PC-9 (cell line): ENCODE measurements around the gene LNX2. TPM values are rescaled to one million over a fixed set of nuclear protein-coding genes. Genes with fewer than 3 reads are reported as not detected.
A peak's percentile ranks its signal among the peaks of the same experiment; 100 is the strongest.

ENCODE experiments used
- BruUV-seq: library from RNA; stranded (reverse); fragments of 400-500 nt; replicated peaks from 2 replicates; lab custom pipeline; 2021; lab: Mats Ljungman, UMichigan
- CTCF ChIA-PET: fragments of 300-600 bp; sonication (Branson Sonifier 250); formaldehyde crosslinking; loops from one replicate; lab custom pipeline; 2022; ENCODE audit warnings: antibody characterized with exemption; lab: Charles Lee
- POLR2A ChIA-PET: fragments of 300-600 bp; sonication (Branson Sonifier 250); formaldehyde crosslinking; loops from one replicate; lab custom pipeline; 2022; ENCODE audit warnings: antibody characterized with exemption; ENCODE audit not compliant: unreplicated experiment; lab: Charles Lee
- DNase-seq, 2 experiments: peaks; one replicate each; pipeline versions ENCODE4 v3.0.0 to v3.0.0-alpha.2; 2015 to 2022; ENCODE audit warnings: mixed read lengths in 1 of 2
- H2AFZ ChIP-seq: fragments of 200-600 bp; sonication (generic); 2 replicates; pipeline ENCODE4 v1.8.1; 2017; ENCODE audit warnings: antibody characterized with exemption
- H3F3A ChIP-seq: fragments of 200-600 bp; sonication (generic); 2 replicates; pipeline ENCODE4 v1.8.1; 2017; ENCODE audit warnings: antibody characterized with exemption, mild to moderate bottlenecking, low read depth; ENCODE audit not compliant: insufficient read depth
- H3K27ac ChIP-seq: fragments of 200-600 bp; sonication (generic); 2 replicates; pipeline ENCODE4 v1.6.1; 2016; ENCODE audit warnings: mixed run types
- H3K27me3 ChIP-seq: fragments of 200-600 bp; sonication (generic); 2 replicates; pipeline ENCODE4 v1.6.1; 2016; ENCODE audit warnings: low read depth, mixed run types; ENCODE audit not compliant: insufficient read depth
- H3K36me3 ChIP-seq: fragments of 200-600 bp; sonication (generic); 2 replicates; pipeline ENCODE4 v1.6.1; 2016; ENCODE audit warnings: low read depth, mixed run types
- H3K4me1 ChIP-seq: fragments of 200-600 bp; sonication (generic); replicated peaks from 2 replicates; pipeline ENCODE4 v1.6.1; 2016; ENCODE audit warnings: mixed run types; ENCODE audit not compliant: insufficient read depth
- H3K4me2 ChIP-seq: fragments of 200-600 bp; sonication (generic); 2 replicates; pipeline ENCODE4 v1.6.1; 2017; ENCODE audit warnings: mixed run types
- H3K4me3 ChIP-seq: fragments of 200-600 bp; sonication (generic); 2 replicates; pipeline ENCODE4 v1.6.1; 2016; ENCODE audit warnings: mixed run types
- H3K79me2 ChIP-seq: fragments of 200-600 bp; sonication (generic); 2 replicates; pipeline ENCODE4 v1.6.1; 2017; ENCODE audit warnings: low read depth, mixed run types
- H3K9me2 ChIP-seq: fragments of 200-600 bp; sonication (generic); 2 replicates; pipeline ENCODE4 v1.8.1; 2017; ENCODE audit warnings: mild to moderate bottlenecking; ENCODE audit not compliant: insufficient read depth
- H3K9me3 ChIP-seq: fragments of 200-600 bp; sonication (generic); 2 replicates; pipeline ENCODE4 v1.8.1; 2016; ENCODE audit warnings: low read depth; ENCODE audit not compliant: insufficient read depth
- H4K20me1 ChIP-seq: fragments of 200-600 bp; sonication (generic); 2 replicates; pipeline ENCODE4 v1.8.1; 2017; ENCODE audit not compliant: insufficient read depth
- EZH2 ChIP-seq: fragments of 200-600 bp; sonication (generic); IDR thresholded peaks from 2 replicates; pipeline ENCODE4 v1.8.0; 2017; ENCODE audit warnings: antibody characterized with exemption, low read depth
- intact Hi-C: fragments of 100-400 bp; cut with micrococcal nuclease; formaldehyde crosslinking; loops from one replicate; pipeline ENCODE4 v1.10.0; 2022; ENCODE audit not compliant: unreplicated experiment
- total RNA-seq: library from RNA; stranded (reverse); gene quantifications from 2 replicates; pipeline ENCODE4 v1.2.3, GENCODE V29; 2021
- TF ChIP-seq, protein P1 (sequence below): fragments of 200-600 bp; sonication (generic); conservative IDR thresholded peaks from 2 replicates; pipeline ENCODE4 v1.6.1; 2017; ENCODE audit warnings: mixed run types, antibody characterized with exemption, mild to moderate bottlenecking, moderate library complexity

The LNX2 gene
- total RNA-seq, 1 experiment from 2014 or later = 7.0 TPM

- Histone ChIP-seq H3K79me2 (peaks cover 59% of the 10 kb centered on the region), H2AFZ (no peak overlapping the region), H3K36me3 (no peaks in the 10 kb centered on the region), H3K27ac (no peak overlapping the region; the same call in 1 of the 2 replicates), H3K4me2 (peak overlapping the region; percentile 38), H3K4me1 (peaks cover 22% of the 10 kb centered on the region), H4K20me1 (no peaks in the 10 kb centered on the region), H3K9me3 (peaks cover 4% of the 10 kb centered on the region; the same call in 1 of the 2 replicates), H3K27me3 (no peaks in the 10 kb centered on the region), H3F3A (peaks cover 8% of the 10 kb centered on the region; the same call in 1 of the 2 replicates), H3K4me3 (no peak overlapping the region), H3K9me2 (no peaks in the 10 kb centered on the region)
- peak; percentile 41 to 84 for DNase-seq
- intact Hi-C loops = loop anchor here (2.0 kb wide), 1 partner anchor 21 kb away; the partner anchor contains the start of genes LNX2 and POLR1D
- POLR2A ChIA-PET = interaction anchor here (0.6 to 0.7 kb wide), 2 partner anchors 20 to 229 kb away, joined by 5 to 9 read pairs; partner anchors contain the start of gene LNX2
- no TSS peak for BruUV-seq
- CTCF ChIA-PET = no interaction called here
- TF ChIP-seq EZH2 = no peak
- TF ChIP-seq, protein P1, sequence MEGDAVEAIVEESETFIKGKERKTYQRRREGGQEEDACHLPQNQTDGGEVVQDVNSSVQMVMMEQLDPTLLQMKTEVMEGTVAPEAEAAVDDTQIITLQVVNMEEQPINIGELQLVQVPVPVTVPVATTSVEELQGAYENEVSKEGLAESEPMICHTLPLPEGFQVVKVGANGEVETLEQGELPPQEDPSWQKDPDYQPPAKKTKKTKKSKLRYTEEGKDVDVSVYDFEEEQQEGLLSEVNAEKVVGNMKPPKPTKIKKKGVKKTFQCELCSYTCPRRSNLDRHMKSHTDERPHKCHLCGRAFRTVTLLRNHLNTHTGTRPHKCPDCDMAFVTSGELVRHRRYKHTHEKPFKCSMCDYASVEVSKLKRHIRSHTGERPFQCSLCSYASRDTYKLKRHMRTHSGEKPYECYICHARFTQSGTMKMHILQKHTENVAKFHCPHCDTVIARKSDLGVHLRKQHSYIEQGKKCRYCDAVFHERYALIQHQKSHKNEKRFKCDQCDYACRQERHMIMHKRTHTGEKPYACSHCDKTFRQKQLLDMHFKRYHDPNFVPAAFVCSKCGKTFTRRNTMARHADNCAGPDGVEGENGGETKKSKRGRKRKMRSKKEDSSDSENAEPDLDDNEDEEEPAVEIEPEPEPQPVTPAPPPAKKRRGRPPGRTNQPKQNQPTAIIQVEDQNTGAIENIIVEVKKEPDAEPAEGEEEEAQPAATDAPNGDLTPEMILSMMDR = no peak
Observed at GRCh38 chr13:27599845-27600553, 20.3 kb downstream of the LNX2 start.

DNA sequence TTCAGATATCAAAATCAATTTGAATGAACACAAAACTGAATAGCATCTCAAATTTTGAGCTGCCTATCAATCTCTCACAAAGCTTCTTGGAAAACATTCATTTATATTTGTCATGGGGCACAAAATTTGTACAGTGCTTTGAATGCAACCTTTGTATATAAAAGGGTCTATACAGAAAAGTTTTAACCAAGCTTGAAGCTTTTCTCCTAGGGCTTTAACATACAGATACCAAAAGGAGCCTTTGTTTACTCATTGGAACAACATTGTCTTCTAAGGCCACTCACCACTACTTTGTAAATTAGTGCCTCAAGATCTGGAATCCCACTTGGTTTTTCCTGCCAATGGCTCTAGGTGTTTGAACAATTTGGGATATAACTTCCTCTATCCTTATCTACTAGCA, 21.2 kb downstream of the LNX2 start:
- no peak overlapping the region for H3K4me2 ChIP-seq
- H3K27me3 ChIP-seq = no peaks in the 10 kb centered on the region
- H4K20me1 ChIP-seq = no peaks in the 10 kb centered on the region
- no TSS peak for BruUV-seq
- DNase-seq = no peak
- H3K36me3 ChIP-seq = no peaks in the 10 kb centered on the region
- ChIA-PET POLR2A (no interaction called here), CTCF (no interaction called here)
- H3K4me3 ChIP-seq = no peak overlapping the region
- H3K4me1 ChIP-seq = peaks cover 26% of the 10 kb centered on the region
- TF ChIP-seq EZH2 = no peak
- TF ChIP-seq, protein P1 = no peak
- peaks cover 8% of the 10 kb centered on the region; the same call in 1 of the 2 replicates for H3F3A ChIP-seq
- intact Hi-C loops = no loop called here
- H2AFZ ChIP-seq = no peak overlapping the region
- H3K9me2 ChIP-seq = no peaks in the 10 kb centered on the region
- H3K27ac ChIP-seq = no peak overlapping the region
- peaks cover 4% of the 10 kb centered on the region; the same call in 1 of the 2 replicates for H3K9me3 ChIP-seq
- peaks cover 54% of the 10 kb centered on the region for H3K79me2 ChIP-seq

DNA sequence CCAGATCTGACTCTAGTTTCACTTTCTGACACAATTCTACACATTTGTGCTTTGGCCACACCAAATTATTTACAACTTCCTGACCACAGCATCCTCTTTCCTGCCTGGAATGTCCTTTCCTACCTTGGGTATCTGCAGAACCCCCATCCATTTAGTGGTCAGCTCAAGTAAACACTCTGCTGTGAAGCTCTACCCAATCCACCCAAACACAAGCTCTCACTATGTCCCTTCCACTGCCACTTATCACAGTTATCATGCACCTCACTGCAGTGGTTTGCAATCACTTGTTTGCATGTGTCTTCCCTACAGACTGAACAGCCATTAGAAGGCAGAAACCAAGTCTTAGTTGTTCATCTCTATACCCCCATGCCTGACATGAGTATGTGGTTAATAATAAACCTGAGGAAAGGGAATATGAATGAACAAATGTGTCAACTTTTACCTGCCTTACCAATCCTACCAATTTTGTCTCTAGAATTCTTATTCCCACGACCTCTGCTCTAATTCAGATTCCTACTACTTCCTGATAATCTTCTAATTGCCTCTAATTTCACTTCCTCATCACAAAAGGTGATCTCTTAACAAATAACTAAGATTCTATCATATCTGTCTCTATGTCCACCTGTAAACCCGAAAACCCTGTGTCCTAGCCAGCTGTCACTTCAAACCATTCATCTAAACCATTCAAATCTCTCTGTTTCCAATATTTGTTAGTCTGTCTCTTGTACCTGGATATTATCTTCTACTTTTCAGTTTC, 25.1 kb downstream of the LNX2 start:
- Histone ChIP-seq H3F3A (peaks cover 8% of the 10 kb centered on the region; the same call in 1 of the 2 replicates), H2AFZ (no peak overlapping the region), H3K9me3 (no peaks in the 10 kb centered on the region), H3K27ac (no peak overlapping the region), H3K79me2 (peaks cover 41% of the 10 kb centered on the region), H3K4me1 (peaks cover 21% of the 10 kb centered on the region), H3K4me3 (no peak overlapping the region), H3K36me3 (no peaks in the 10 kb centered on the region), H3K9me2 (no peaks in the 10 kb centered on the region), H4K20me1 (no peaks in the 10 kb centered on the region), H3K4me2 (no peak overlapping the region), H3K27me3 (no peaks in the 10 kb centered on the region)
- DNase-seq = no peak
- no peak for TF ChIP-seq EZH2
- TF ChIP-seq, protein P1 = no peak
- intact Hi-C loops = no loop called here
- CTCF ChIA-PET = no interaction called here
- POLR2A ChIA-PET = no interaction called here
- no TSS peak for BruUV-seq
